ENCODE data around the gene OSBPL9. TPM values are rescaled to one million over a fixed set of nuclear protein-coding genes. Genes with fewer than 3 reads are reported as not detected.
A peak's percentile ranks its signal among the peaks of the same experiment; 100 is the strongest.

The OSBPL9 gene
- total and polyA plus RNA-seq, 9 of the 15 experiments (the other 6 are each of a cell fraction or from before 2014, with no cell fraction given): 43.9 to 217 (median 170) TPM

GRCh38 chr1:51729156-51729823 is 112.4 kb downstream of the OSBPL9 start (continued):
- TF ChIP-seq NKRF (IDR thresholded peaks at IDR 0.05; ENCODE audit: borderline replicate concordance) (peak; percentile 86), GMEB1 (CRISPR knock-in tag; IDR thresholded peaks at IDR 0.05) (peak; percentile 70), ZFX (CRISPR knock-in tag; IDR thresholded peaks at IDR 0.05) (no peak), USF2 (CRISPR knock-in tag; IDR thresholded peaks at IDR 0.05) (peak; percentile 87), MAFK (IDR thresholded peaks at IDR 0.05; ENCODE audit: low read length) (no peak), MAX (CRISPR knock-in tag; IDR thresholded peaks at IDR 0.05) (peak; percentile 91), ZBTB43 (CRISPR knock-in tag; IDR thresholded peaks at IDR 0.05) (no peak), ZNF384 (IDR thresholded peaks at IDR 0.05; ENCODE audit: low read depth, low read length) (no peak), SRF (CRISPR knock-in tag; IDR thresholded peaks at IDR 0.05) (no peak), NR2C1 (IDR thresholded peaks at IDR 0.05) (no peak), NR2C1 (tag; IDR thresholded peaks at IDR 0.05) (0 out of 2 replicates have a peak, but pooled peaks have one; percentile 18), CBX2 (IDR thresholded peaks at IDR 0.05; ENCODE audit: insufficient read depth, low read length, poor library complexity, severe bottlenecking) (no peak), CBFB (CRISPR knock-in tag; IDR thresholded peaks at IDR 0.05) (no peak), CHD4 (IDR thresholded peaks at IDR 0.05; ENCODE audit: insufficient read depth, insufficient replicate concordance, low read depth, low read length, poor library complexity, severe bottlenecking) (no peak), DLX4 (CRISPR knock-in tag; IDR thresholded peaks at IDR 0.05) (no peak), SMAD4 (CRISPR knock-in tag; conservative IDR thresholded peaks at IDR 0.05) (peak; percentile 89), ZNF717 (CRISPR knock-in tag; IDR thresholded peaks at IDR 0.05) (no peak), CBX5 (IDR thresholded peaks at IDR 0.05; ENCODE audit: borderline replicate concordance, low read depth) (no peak), CGGBP1 (CRISPR knock-in tag; IDR thresholded peaks at IDR 0.05) (peak; percentile 65; the same call in 1 of the 2 replicates), EZH2 (IDR thresholded peaks at IDR 0.05; ENCODE audit: borderline replicate concordance, low read depth, low read length) (no peak)
